ENCODE data around the gene LMAN1L.
"Not testable (repeated sequence)": the region's sequence is repeated elsewhere in the genome, so short reads cannot be mapped to it uniquely, and the experiment has no call there.

LMAN1L gene

DNA sequence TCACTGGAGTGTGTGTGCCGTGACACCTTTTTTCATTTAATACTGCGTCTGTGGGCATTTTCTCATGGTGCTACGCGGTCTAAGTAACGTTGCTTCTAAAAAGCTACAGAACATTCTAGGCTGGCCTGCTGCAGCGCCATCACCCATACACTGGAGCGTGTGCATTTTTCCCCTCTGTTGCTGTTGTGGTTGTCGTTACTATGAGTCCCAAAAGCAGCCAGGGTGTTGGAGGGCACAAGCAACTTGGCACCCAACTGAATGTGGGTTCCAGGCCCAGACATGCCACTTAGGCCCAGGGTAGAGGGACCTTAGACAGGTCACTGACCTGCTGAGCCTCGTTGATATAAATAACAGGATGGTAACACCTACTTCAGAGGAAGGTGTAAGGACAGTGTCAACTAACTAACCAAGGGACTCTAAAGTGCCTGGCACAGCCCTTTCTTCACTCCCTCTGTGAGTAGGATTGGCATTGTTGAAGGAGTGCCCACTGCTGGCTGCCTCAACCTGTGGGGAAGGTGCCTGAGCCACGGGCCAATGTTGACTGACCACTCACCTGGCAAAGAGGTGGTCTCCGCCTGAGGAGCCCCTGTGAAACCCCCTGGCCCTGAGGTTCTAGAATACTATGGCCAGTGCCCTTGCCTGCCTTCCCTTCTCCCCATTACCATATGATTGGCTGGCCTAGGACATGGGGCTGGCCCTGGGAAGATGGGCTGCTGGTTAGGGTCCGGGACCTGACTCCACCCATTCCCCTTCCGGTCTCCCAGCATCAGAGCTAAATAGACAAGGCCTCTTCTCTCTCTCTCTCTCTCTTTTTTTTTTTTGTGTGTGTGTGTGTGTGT is 27.2 kb upstream of the LMAN1L start:
- DNase-seq (ENCODE audit: low spot score) = no peak
- no peak overlapping the region for H2BK12ac ChIP-seq (ENCODE audit: low read length)
- peaks cover 3 to 26% of the 10 kb centered on the region in 2 donors for H3K36me3 ChIP-seq (replicated peaks in 1 of 2; ENCODE audit: control insufficient read depth in 2 of 2, insufficient read depth in 2 of 2, low read length in 2 of 2)
- peak overlapping the region in 1 of 2 donors; percentile 13 for H3K4me3 ChIP-seq (ENCODE audit: low read length in 2 of 2)
- H2AFZ ChIP-seq (ENCODE audit: low read length) = no peak overlapping the region
- no peak overlapping the region for H4K91ac ChIP-seq (ENCODE audit: low read depth, low read length, poor library complexity)
- H3K27me3 ChIP-seq (ENCODE audit: control insufficient read depth in 3 of 3, insufficient read depth in 3 of 3, low read depth in 1 of 3, low read length in 3 of 3) = peaks cover 0 to 13% (median 0%) of the 10 kb centered on the region in 3 experiments
- no peak overlapping the region for H2BK5ac ChIP-seq (ENCODE audit: low read length)
- no peak overlapping the region for H3K23ac ChIP-seq (ENCODE audit: low read depth, low read length, poor library complexity)
- no peak overlapping the region for H3K4ac ChIP-seq (ENCODE audit: low read length)
- H3K79me1 ChIP-seq (ENCODE audit: low read depth, low read length) = peaks cover 14% of the 10 kb centered on the region
- no peak overlapping the region for H4K8ac ChIP-seq (ENCODE audit: low read depth, low read length)
- no peak overlapping the region for H3K4me2 ChIP-seq (ENCODE audit: insufficient read depth, low read length, poor library complexity, severe bottlenecking)
- no peak overlapping the region for H3K27ac ChIP-seq (replicated peaks; ENCODE audit: low read length)
- no peak overlapping the region for H2BK120ac ChIP-seq (ENCODE audit: low read depth, low read length)
- H2BK15ac ChIP-seq (ENCODE audit: low read length) = no peak overlapping the region
- no peak overlapping the region for H3K14ac ChIP-seq (ENCODE audit: low read length)
- no peak overlapping the region for H2AK5ac ChIP-seq (ENCODE audit: low read depth, low read length)
- WGBS, 2 donors (ENCODE audit: extremely low coverage in 2 of 2, insufficient read length in 2 of 2, insufficient replicate concordance in 1 of 2) = no CpG with 5 or more reads among the region's 13 CpGs
- no peaks in the 10 kb centered on the region for H3K9me3 ChIP-seq (replicated peaks in 1 of 2; ENCODE audit: control insufficient read depth in 2 of 2, insufficient read depth in 1 of 2, low read depth in 1 of 2, low read length in 2 of 2)
- H3K9ac ChIP-seq (ENCODE audit: low read depth, low read length, poor library complexity) = no peak overlapping the region
- peaks cover 20 to 26% of the 10 kb centered on the region in 2 donors for H3K4me1 ChIP-seq (ENCODE audit: control insufficient read depth in 2 of 2, insufficient read depth in 1 of 2, low read depth in 1 of 2, low read length in 2 of 2)
- H3K18ac ChIP-seq (ENCODE audit: low read length) = no peak overlapping the region

- not testable (repeated sequence) for H4K8ac ChIP-seq (ENCODE audit: low read depth, low read length); DNase-seq (ENCODE audit: low spot score); H3K4ac ChIP-seq (ENCODE audit: low read length); H2BK120ac ChIP-seq (ENCODE audit: low read depth, low read length); H2AFZ ChIP-seq (ENCODE audit: low read length); H3K23ac ChIP-seq (ENCODE audit: low read depth, low read length, poor library complexity); H3K18ac ChIP-seq (ENCODE audit: low read length); H2BK12ac ChIP-seq (ENCODE audit: low read length); H3K4me3 ChIP-seq (ENCODE audit: low read length in 2 of 2); H3K14ac ChIP-seq (ENCODE audit: low read length); H4K91ac ChIP-seq (ENCODE audit: low read depth, low read length, poor library complexity); H2BK5ac ChIP-seq (ENCODE audit: low read length); H3K4me2 ChIP-seq (ENCODE audit: insufficient read depth, low read length, poor library complexity, severe bottlenecking); H3K9me3 ChIP-seq (replicated peaks in 1 of 2; ENCODE audit: control insufficient read depth in 2 of 2, insufficient read depth in 1 of 2, low read depth in 1 of 2, low read length in 2 of 2); H2AK5ac ChIP-seq (ENCODE audit: low read depth, low read length); H3K27me3 ChIP-seq (ENCODE audit: control insufficient read depth in 3 of 3, insufficient read depth in 3 of 3, low read depth in 1 of 3, low read length in 3 of 3); H3K9ac ChIP-seq (ENCODE audit: low read depth, low read length, poor library complexity); H3K27ac ChIP-seq (replicated peaks; ENCODE audit: low read length); H2BK15ac ChIP-seq (ENCODE audit: low read length)
- no CpG with 5 or more reads among the region's 12 CpGs for WGBS, 2 donors (ENCODE audit: extremely low coverage in 2 of 2, insufficient read length in 2 of 2, insufficient replicate concordance in 1 of 2)
- Histone ChIP-seq H3K4me1 (ENCODE audit: control insufficient read depth in 2 of 2, insufficient read depth in 1 of 2, low read depth in 1 of 2, low read length in 2 of 2) (peaks cover 15 to 24% of the 10 kb centered on the region in 2 donors), H3K79me1 (ENCODE audit: low read depth, low read length) (peaks cover 14% of the 10 kb centered on the region), H3K36me3 (replicated peaks in 1 of 2; ENCODE audit: control insufficient read depth in 2 of 2, insufficient read depth in 2 of 2, low read length in 2 of 2) (peaks cover 3 to 26% of the 10 kb centered on the region in 2 donors)
These were observed 26.6 kb upstream of the LMAN1L start for GRCh38 chr15:74786081-74786480.

GRCh38 chr15:74786551-74787165 is 26.0 kb upstream of the LMAN1L start:
- Histone ChIP-seq H3K4me1 (ENCODE audit: control insufficient read depth in 2 of 2, insufficient read depth in 1 of 2, low read depth in 1 of 2, low read length in 2 of 2) (peaks cover 10 to 21% of the 10 kb centered on the region in 2 donors), H3K4me2 (ENCODE audit: insufficient read depth, low read length, poor library complexity, severe bottlenecking) (no peak overlapping the region), H4K8ac (ENCODE audit: low read depth, low read length) (no peak overlapping the region), H3K27ac (replicated peaks; ENCODE audit: low read length) (no peak overlapping the region), H2BK12ac (ENCODE audit: low read length) (no peak overlapping the region), H2AK5ac (ENCODE audit: low read depth, low read length) (no peak overlapping the region), H3K4me3 (ENCODE audit: low read length in 2 of 2) (no peak overlapping the region), H3K79me1 (ENCODE audit: low read depth, low read length) (peaks cover 15% of the 10 kb centered on the region), H3K36me3 (replicated peaks in 1 of 2; ENCODE audit: control insufficient read depth in 2 of 2, insufficient read depth in 2 of 2, low read length in 2 of 2) (peaks cover 3 to 26% of the 10 kb centered on the region in 2 donors), H2BK120ac (ENCODE audit: low read depth, low read length) (no peak overlapping the region), H2BK5ac (ENCODE audit: low read length) (no peak overlapping the region), H3K14ac (ENCODE audit: low read length) (no peak overlapping the region), H2AFZ (ENCODE audit: low read length) (no peak overlapping the region), H3K18ac (ENCODE audit: low read length) (no peak overlapping the region), H3K23ac (ENCODE audit: low read depth, low read length, poor library complexity) (no peak overlapping the region), H3K9ac (ENCODE audit: low read depth, low read length, poor library complexity) (no peak overlapping the region), H2BK15ac (ENCODE audit: low read length) (no peak overlapping the region), H3K4ac (ENCODE audit: low read length) (no peak overlapping the region), H3K9me3 (replicated peaks in 1 of 2; ENCODE audit: control insufficient read depth in 2 of 2, insufficient read depth in 1 of 2, low read depth in 1 of 2, low read length in 2 of 2) (no peaks in the 10 kb centered on the region), H4K91ac (ENCODE audit: low read depth, low read length, poor library complexity) (no peak overlapping the region), H3K27me3 (ENCODE audit: control insufficient read depth in 3 of 3, insufficient read depth in 3 of 3, low read depth in 1 of 3, low read length in 3 of 3) (peaks cover 0 to under 1% (median 0%) of the 10 kb centered on the region in 3 experiments)
- no peak for DNase-seq (ENCODE audit: low spot score)
- WGBS, 2 donors (ENCODE audit: extremely low coverage in 2 of 2, insufficient read length in 2 of 2, insufficient replicate concordance in 1 of 2) = no CpG with 5 or more reads among the region's 7 CpGs
